Cardiac atrium fibroblast (primary cell): ENCODE results near the gene KRTAP21-1. TPM values are rescaled to one million over a fixed set of nuclear protein-coding genes. Genes with fewer than 3 reads are reported as not detected.

ENCODE experiments used
- total RNA-seq: library from RNA; depleted of rRNA; stranded (reverse); fragments of >200 nt; gene quantifications from 2 replicates; pipeline ENCODE4 v1.2.3, GENCODE V29; 2015

The KRTAP21-1 gene
- not detected in 2 replicates for total RNA-seq

GRCh38 chr21:30755328-30755727 lies at the start of gene KRTAP21-1:
TSS of gene KRTAP21-1 (minus strand) at chr21:30755428. CDS start at chr21:30755378, 50 bp downstream.

GRCh38 chr21:30747159-30747558 lies 8.1 kb downstream of the KRTAP21-1 start, which contains the start of gene KRTAP21-2:
TSS of gene KRTAP21-2 (minus strand) at chr21:30747259. CDS start at chr21:30747202, 57 bp downstream.

GRCh38 chr21:30718239-30718909 lies 36.9 kb downstream of the KRTAP21-1 start, which contains the start of gene KRTAP21-3:
TSS of gene KRTAP21-3 (minus strand) at chr21:30718777. CDS start at chr21:30718759, 18 bp downstream.

Other genes with a start within 250 kb of the KRTAP21-1 start
- not detected in 2 replicates for gene KRTAP19-6, start 213.6 kb downstream of the KRTAP21-1 start, total RNA-seq
- not detected in 2 replicates for gene KRTAP19-7, start 194.1 kb downstream of the KRTAP21-1 start, total RNA-seq
- not detected in 2 replicates for gene KRTAP22-2, start 165.0 kb downstream of the KRTAP21-1 start, total RNA-seq
- gene KRTAP6-3, start 163.0 kb downstream of the KRTAP21-1 start, total RNA-seq, result not detected in 2 replicates
- not detected in 2 replicates for gene KRTAP6-2, start 156.5 kb downstream of the KRTAP21-1 start, total RNA-seq
- not detected in 2 replicates for gene KRTAP22-1, start 154.3 kb downstream of the KRTAP21-1 start, total RNA-seq
- gene KRTAP6-1, start 141.5 kb downstream of the KRTAP21-1 start, total RNA-seq, result not detected in 2 replicates
- gene KRTAP20-1, start 139.0 kb downstream of the KRTAP21-1 start, total RNA-seq, result not detected in 2 replicates
- not detected in 2 replicates for gene KRTAP20-4, start 134.8 kb downstream of the KRTAP21-1 start, total RNA-seq
- gene KRTAP20-2, start 120.2 kb downstream of the KRTAP21-1 start, total RNA-seq, result not detected in 2 replicates
- gene KRTAP20-3, start 112.6 kb downstream of the KRTAP21-1 start, total RNA-seq, result not detected in 2 replicates
- gene KRTAP21-3, start 36.7 kb downstream of the KRTAP21-1 start, total RNA-seq, result not detected in 2 replicates
- not detected in 2 replicates for gene KRTAP21-2, start 8.2 kb downstream of the KRTAP21-1 start, total RNA-seq
- not detected in 2 replicates for gene KRTAP8-1, start 57.8 kb upstream of the KRTAP21-1 start, total RNA-seq
- not detected in 2 replicates for gene KRTAP7-1, start 74.3 kb upstream of the KRTAP21-1 start, total RNA-seq
- not detected in 2 replicates for gene KRTAP11-1, start 126.2 kb upstream of the KRTAP21-1 start, total RNA-seq